ENCODE results near the gene NRF1.

The NRF1 gene

DNA sequence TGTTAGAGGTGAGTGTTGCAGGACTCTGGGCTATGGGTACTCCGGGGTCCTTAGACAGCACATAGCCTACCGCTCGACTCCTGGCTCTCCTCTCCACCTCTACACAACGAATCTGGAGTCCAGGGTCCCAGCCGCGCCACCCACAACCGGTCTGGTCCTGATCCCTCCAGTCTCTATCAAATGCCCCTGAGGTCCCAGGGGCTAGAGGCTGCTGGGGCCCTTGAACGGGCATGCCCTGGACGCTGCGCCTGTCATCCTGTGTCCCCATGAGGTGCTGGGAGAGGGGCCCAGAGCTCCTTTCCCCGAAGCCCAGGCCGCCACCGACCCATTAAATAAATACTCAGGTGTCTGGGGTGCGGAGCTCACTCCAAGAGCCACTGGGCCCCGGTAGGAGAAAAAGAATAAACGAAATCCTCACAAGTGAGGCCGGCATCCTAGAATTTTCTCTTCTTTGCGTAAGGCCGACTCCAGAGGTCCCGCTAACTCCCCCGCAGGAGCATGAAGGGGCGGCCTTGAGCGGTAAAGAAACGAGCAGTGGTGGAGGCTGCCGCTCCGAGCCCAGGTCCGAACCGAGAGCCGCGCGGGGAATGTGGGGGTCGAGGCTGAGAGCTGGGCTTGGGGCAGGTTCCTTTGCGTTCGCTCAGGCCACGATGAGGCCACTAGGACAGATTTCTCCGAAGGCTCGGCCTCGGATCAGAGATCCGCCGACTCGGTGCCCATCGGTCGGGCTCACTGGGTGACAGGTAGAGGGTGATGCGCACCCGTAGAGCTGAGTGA lies 166.7 kb downstream of the NRF1 start:
- no peak for DNase-seq (ENCODE audit: low read depth)
- H3K4me3 ChIP-seq (ENCODE audit: low read depth, low read length): no peak overlapping the region
- TF ChIP-seq, protein P1, sequence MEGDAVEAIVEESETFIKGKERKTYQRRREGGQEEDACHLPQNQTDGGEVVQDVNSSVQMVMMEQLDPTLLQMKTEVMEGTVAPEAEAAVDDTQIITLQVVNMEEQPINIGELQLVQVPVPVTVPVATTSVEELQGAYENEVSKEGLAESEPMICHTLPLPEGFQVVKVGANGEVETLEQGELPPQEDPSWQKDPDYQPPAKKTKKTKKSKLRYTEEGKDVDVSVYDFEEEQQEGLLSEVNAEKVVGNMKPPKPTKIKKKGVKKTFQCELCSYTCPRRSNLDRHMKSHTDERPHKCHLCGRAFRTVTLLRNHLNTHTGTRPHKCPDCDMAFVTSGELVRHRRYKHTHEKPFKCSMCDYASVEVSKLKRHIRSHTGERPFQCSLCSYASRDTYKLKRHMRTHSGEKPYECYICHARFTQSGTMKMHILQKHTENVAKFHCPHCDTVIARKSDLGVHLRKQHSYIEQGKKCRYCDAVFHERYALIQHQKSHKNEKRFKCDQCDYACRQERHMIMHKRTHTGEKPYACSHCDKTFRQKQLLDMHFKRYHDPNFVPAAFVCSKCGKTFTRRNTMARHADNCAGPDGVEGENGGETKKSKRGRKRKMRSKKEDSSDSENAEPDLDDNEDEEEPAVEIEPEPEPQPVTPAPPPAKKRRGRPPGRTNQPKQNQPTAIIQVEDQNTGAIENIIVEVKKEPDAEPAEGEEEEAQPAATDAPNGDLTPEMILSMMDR (IDR thresholded peaks at IDR 0.05; ENCODE audit: low read depth, low read length, missing control alignments): no peak
- in situ Hi-C loops (cut with HindIII; ENCODE audit: low sequenced_read_pairs): no loop called here

DNA sequence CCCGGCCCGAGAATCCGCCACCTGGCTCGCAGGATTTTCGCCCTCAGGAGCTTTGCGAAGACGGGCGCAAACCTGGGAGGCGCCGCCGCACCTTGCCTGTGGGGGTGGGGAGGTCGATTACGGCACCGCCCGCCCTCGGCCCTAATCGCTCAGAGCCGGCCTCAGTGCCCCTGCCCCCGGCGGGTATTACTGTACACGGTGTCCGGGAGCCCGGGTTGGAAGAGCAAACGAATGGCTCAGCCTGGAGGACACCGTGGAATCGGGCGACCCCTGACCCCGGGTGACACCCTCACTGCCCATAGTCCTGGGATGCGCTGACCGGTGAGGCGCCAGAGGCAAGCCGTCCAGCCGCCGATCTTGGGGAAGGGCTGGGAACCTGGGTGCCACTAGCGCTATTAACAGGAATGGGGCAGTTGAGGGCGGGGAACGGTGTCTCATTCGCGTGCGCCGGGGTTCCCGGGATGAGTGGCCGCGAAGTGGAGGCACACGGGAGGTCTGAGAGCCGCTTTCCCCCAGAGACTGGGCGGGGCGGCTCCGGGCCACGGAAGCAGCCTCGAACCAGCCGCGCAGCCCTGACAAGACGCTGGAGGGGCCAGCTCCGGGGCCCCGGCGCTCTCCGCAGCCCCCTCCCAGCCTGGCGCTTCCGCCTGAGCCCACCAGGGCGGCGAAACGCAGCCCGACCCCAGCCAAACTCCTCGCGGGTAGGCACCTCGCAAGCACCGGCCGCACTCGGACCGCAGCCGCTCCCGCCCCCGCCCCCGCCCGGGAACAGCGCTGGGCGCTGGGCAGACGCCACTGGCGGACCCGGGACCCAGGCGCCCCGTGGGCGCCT lies 167.5 kb downstream of the NRF1 start:
- H3K4me3 ChIP-seq (ENCODE audit: low read depth, low read length): no peak overlapping the region
- in situ Hi-C loops (cut with HindIII; ENCODE audit: low sequenced_read_pairs): no loop called here
- TF ChIP-seq, protein P1 (IDR thresholded peaks at IDR 0.05; ENCODE audit: low read depth, low read length, missing control alignments): no peak
- no peak for DNase-seq (ENCODE audit: low read depth)

DNA sequence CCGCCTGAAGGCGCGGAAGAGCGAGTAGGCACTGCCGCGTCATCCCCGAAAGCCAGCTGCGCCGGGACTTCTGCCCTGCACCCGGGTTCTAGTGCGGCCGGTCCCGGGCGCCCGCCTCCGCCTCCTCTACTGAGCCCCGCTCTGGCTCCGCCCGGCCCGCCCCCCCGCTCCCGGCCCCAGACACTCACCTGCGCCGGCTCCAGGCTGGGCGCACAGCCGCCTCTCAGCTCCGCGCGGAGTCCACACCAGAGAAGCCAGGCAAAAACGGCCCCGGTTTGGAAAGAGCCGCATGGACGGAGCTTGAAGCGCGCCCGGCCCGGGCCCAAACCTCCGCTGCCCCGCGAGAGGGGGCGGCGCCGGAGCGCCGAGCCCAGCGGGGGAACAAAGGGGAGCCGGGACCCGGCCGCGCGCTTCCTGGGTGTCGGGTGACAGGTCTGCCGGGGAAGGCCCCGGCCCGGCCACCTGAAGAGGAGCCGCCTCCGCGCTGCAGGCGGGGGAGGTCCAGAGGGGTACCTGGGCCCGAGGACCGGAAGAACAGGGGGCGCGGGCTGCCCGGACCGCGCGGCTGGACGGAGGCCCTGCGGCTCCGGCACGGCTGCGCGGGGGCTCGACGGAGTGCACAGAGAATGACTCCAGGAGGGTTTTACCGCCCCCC lies 168.2 kb downstream of the NRF1 start:
- TF ChIP-seq, protein P1 (IDR thresholded peaks at IDR 0.05; ENCODE audit: low read depth, low read length, missing control alignments): no peak

DNA sequence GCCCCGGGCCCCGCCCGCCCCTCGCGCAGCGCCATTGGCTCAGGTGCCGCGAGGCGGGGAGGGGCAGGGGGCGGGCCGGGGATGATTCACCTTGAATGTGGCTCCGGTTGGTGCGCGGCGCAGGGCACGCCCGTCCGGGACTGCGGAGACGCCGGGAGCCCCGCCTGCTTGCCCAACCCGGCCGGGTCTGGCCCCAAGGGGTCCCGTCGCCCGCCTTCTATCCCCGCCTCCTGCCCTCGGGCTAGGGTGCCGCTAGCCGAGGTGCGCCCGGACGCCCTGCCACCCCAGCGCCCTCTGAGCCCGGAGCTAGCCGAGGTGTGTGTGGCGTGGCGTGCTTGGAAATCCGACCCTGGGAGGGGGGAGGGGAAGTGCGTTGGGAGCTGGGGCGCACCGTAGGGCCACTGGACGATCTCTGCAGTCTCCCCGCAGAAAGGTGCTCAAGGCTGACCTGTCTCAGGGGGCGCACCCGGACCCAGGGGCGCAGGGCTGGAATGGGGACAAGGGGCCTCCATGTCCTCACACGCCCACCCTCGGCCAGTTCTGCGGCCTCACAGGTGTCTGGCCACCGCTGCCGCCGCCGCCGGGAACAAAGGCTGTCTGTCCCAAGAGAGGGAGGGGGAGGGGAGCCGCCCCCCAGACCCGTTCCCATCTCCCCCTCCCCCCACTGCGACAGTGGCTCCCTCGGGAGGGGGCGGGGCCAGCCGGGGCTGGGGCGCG lies 168.9 kb downstream of the NRF1 start:
- in situ Hi-C loops (cut with HindIII; ENCODE audit: low sequenced_read_pairs): no loop called here
- TF ChIP-seq, protein P1 (IDR thresholded peaks at IDR 0.05; ENCODE audit: low read depth, low read length, missing control alignments): no peak
- no peak for DNase-seq (ENCODE audit: low read depth)
- peak overlapping the region; percentile 18 for H3K4me3 ChIP-seq (ENCODE audit: low read depth, low read length)

More for the DNA sequence above, 168.2 kb downstream of the NRF1 start:
- H3K4me3 ChIP-seq (ENCODE audit: low read depth, low read length): peak overlapping the region; percentile 18
- in situ Hi-C loops (cut with HindIII; ENCODE audit: low sequenced_read_pairs): no loop called here
- no peak for DNase-seq (ENCODE audit: low read depth)

DNA sequence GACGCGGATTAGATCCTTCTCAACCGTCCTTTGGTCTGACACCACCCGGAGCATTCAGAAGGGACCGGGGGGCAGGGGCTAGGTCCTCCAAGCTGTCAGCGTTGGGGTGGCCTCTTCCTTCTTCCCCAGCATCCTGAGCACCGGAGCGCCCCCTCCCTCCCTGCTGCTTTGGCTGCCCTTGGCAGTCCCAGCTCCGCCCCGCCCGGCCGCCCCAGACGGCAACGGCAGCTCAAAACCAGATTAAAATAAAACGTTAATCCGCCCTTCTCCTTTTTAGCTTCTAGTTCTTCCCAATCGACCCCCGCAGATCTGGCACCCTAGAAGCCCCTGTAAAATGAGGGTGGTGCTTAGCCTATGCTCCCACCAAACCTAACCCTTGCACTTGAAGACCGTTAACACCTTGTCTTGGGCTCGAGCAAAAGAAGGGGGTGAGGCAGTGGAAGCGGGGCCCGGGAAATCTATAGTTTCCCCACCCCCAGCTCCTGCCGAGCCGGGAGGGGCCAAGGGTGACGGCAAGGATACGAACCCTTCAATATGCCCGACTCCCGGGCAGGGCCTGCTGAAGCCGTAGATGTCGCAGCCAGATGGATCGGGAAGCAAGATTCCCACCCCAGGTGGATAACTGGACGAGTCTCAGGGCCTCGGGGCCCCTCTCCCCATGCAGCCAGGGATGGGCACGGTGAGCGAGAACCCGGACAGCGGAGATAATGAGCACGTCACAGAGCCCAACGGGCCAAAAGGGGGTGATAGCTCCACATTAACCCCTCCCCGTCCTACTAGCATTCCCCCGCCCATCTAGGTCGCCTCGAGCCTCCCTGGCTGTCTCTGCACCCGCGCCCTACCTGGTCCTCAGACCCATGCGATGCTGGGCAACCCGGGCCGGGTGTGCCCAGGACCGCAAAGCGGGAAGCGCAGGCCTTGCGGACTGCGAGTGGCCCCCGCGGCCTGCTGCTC lies 169.7 kb downstream of the NRF1 start:
- in situ Hi-C loops (cut with HindIII; ENCODE audit: low sequenced_read_pairs): no loop called here
- TF ChIP-seq, protein P1 (IDR thresholded peaks at IDR 0.05; ENCODE audit: low read depth, low read length, missing control alignments): no peak
- DNase-seq (ENCODE audit: low read depth): no peak
- no peak overlapping the region for H3K4me3 ChIP-seq (ENCODE audit: low read depth, low read length)

Measured in astrocyte of the cerebellum (primary cell).